IPS-15b (cell line): ENCODE results near the gene COX8A.

ENCODE experiments used
- H3K27me3 ChIP-seq: one replicate; pipeline ENCODE4 v1.6.1; 2013; ENCODE audit warnings: low read length; ENCODE audit not compliant: control insufficient read depth, insufficient read depth
- H3K36me3 ChIP-seq: one replicate; pipeline ENCODE4 v1.6.1; 2013; ENCODE audit warnings: low read length; ENCODE audit not compliant: control insufficient read depth, insufficient read depth
- H3K4me1 ChIP-seq: one replicate; pipeline ENCODE4 v1.6.1; 2013; ENCODE audit warnings: mild to moderate bottlenecking, low read length; ENCODE audit not compliant: control insufficient read depth, insufficient read depth
- H3K4me3 ChIP-seq: one replicate; pipeline ENCODE4 v1.5.1; 2013; ENCODE audit warnings: low read depth, low read length
- H3K9ac ChIP-seq: one replicate; pipeline ENCODE4 v1.6.1; 2013; ENCODE audit warnings: low read depth, mild to moderate bottlenecking, low read length
- H3K9me3 ChIP-seq: one replicate; pipeline ENCODE4 v1.6.1; 2013; ENCODE audit warnings: mild to moderate bottlenecking, low read length; ENCODE audit not compliant: control insufficient read depth, insufficient read depth

COX8A gene

GRCh38 chr11:63974259-63975143, at the start of gene COX8A:
TSS of gene COX8A (plus strand) at chr11:63974620. CDS start at chr11:63974681, 61 bp downstream.
- H3K27me3 ChIP-seq: peaks cover 15% of the 10 kb centered on the region
- H3K4me1 ChIP-seq: no peaks in the 10 kb centered on the region
- H3K36me3 ChIP-seq: peaks cover 6% of the 10 kb centered on the region
- H3K9ac ChIP-seq: peak within 1 kb of the TSS; percentile 89
- H3K9me3 ChIP-seq: no peaks in the 10 kb centered on the region
- H3K4me3 ChIP-seq: peak within 1 kb of the TSS; percentile 97

- H3K9me3 ChIP-seq: no peaks in the 10 kb centered on the region
- peaks cover 17% of the 10 kb centered on the region for H3K27me3 ChIP-seq
- H3K9ac ChIP-seq: no peak overlapping the region
- H3K4me1 ChIP-seq: no peaks in the 10 kb centered on the region
- no peak overlapping the region for H3K4me3 ChIP-seq
- no peaks in the 10 kb centered on the region for H3K36me3 ChIP-seq
Measured at GRCh38 chr11:63929616-63930015, 44.8 kb upstream of the COX8A start.

GRCh38 chr11:63931045-63931444, 43.4 kb upstream of the COX8A start:
- H3K9ac ChIP-seq: no peak overlapping the region
- no peaks in the 10 kb centered on the region for H3K4me1 ChIP-seq
- H3K4me3 ChIP-seq: no peak overlapping the region
- no peaks in the 10 kb centered on the region for H3K9me3 ChIP-seq
- no peaks in the 10 kb centered on the region for H3K36me3 ChIP-seq
- H3K27me3 ChIP-seq: peaks cover 12% of the 10 kb centered on the region

- H3K36me3 ChIP-seq: no peaks in the 10 kb centered on the region
- H3K9ac ChIP-seq: no peak overlapping the region
- H3K27me3 ChIP-seq: peaks cover 10% of the 10 kb centered on the region
- no peaks in the 10 kb centered on the region for H3K9me3 ChIP-seq
- H3K4me3 ChIP-seq: no peak overlapping the region
- no peaks in the 10 kb centered on the region for H3K4me1 ChIP-seq
Measured at GRCh38 chr11:63931876-63932275, 42.5 kb upstream of the COX8A start.

- no peak overlapping the region for H3K9ac ChIP-seq
Measured at GRCh38 chr11:63933459-63933858, 41.0 kb upstream of the COX8A start.

GRCh38 chr11:63937713-63938478, 36.5 kb upstream of the COX8A start:
- Histone ChIP-seq H3K9me3 (no peaks in the 10 kb centered on the region), H3K4me3 (peak overlapping the region; percentile 90), H3K36me3 (no peaks in the 10 kb centered on the region), H3K9ac (peak overlapping the region; percentile 56), H3K4me1 (no peaks in the 10 kb centered on the region), H3K27me3 (no peaks in the 10 kb centered on the region)

More at GRCh38 chr11:63933459-63933858, 41.0 kb upstream of the COX8A start:
- no peaks in the 10 kb centered on the region for H3K36me3 ChIP-seq
- H3K4me3 ChIP-seq: no peak overlapping the region
- peaks cover 4% of the 10 kb centered on the region for H3K27me3 ChIP-seq
- H3K9me3 ChIP-seq: no peaks in the 10 kb centered on the region
- H3K4me1 ChIP-seq: no peaks in the 10 kb centered on the region

GRCh38 chr11:63938479-63939396, 35.7 kb upstream of the COX8A start, which contains the start of gene NAA40:
TSS of gene NAA40 (plus strand) at chr11:63939002. CDS start at chr11:63939097, 95 bp downstream.
- Histone ChIP-seq H3K4me1 (no peaks in the 10 kb centered on the region), H3K36me3 (no peaks in the 10 kb centered on the region), H3K9ac (peak within 1 kb of the TSS; percentile 71), H3K27me3 (no peaks in the 10 kb centered on the region), H3K4me3 (peak within 1 kb of the TSS; percentile 90), H3K9me3 (no peaks in the 10 kb centered on the region)

GRCh38 chr11:63939397-63939891, 35.0 kb upstream of the COX8A start:
- H3K4me1 ChIP-seq: no peaks in the 10 kb centered on the region

GRCh38 chr11:63940786-63941185, 33.6 kb upstream of the COX8A start:
- Histone ChIP-seq H3K9ac (no peak overlapping the region), H3K9me3 (no peaks in the 10 kb centered on the region), H3K4me3 (no peak overlapping the region), H3K4me1 (no peaks in the 10 kb centered on the region), H3K36me3 (peaks cover 2% of the 10 kb centered on the region), H3K27me3 (no peaks in the 10 kb centered on the region)

More at GRCh38 chr11:63939397-63939891, 35.0 kb upstream of the COX8A start:
- Histone ChIP-seq H3K36me3 (no peaks in the 10 kb centered on the region), H3K9ac (peak overlapping the region; percentile 66), H3K27me3 (no peaks in the 10 kb centered on the region), H3K9me3 (no peaks in the 10 kb centered on the region), H3K4me3 (peak overlapping the region; percentile 90)

- H3K27me3 ChIP-seq: no peaks in the 10 kb centered on the region
Measured at GRCh38 chr11:63941901-63942300, 32.5 kb upstream of the COX8A start.

GRCh38 chr11:63942803-63943202, 31.6 kb upstream of the COX8A start:
- Histone ChIP-seq H3K36me3 (peaks cover 9% of the 10 kb centered on the region), H3K27me3 (no peaks in the 10 kb centered on the region), H3K4me1 (no peaks in the 10 kb centered on the region), H3K9ac (no peak overlapping the region), H3K9me3 (no peaks in the 10 kb centered on the region), H3K4me3 (no peak overlapping the region)

More at GRCh38 chr11:63941901-63942300, 32.5 kb upstream of the COX8A start:
- no peaks in the 10 kb centered on the region for H3K4me1 ChIP-seq
- no peak overlapping the region for H3K4me3 ChIP-seq
- H3K9me3 ChIP-seq: no peaks in the 10 kb centered on the region
- H3K36me3 ChIP-seq: peaks cover 9% of the 10 kb centered on the region
- H3K9ac ChIP-seq: no peak overlapping the region
